ENCODE measurements around the gene APBA2.
"Not testable (repeated sequence)": the region's sequence is repeated elsewhere in the genome, so short reads cannot be mapped to it uniquely, and the experiment has no call there.

Gene APBA2

GRCh38 chr15:28885630-28886430 is at the start of gene APBA2:
APBA2 (plus strand) TSS chr15:28885974; CDS start chr15:29053885, 167,911 bp downstream.
- no peak for TF ChIP-seq CTCF (IDR thresholded peaks at IDR 0.05; ENCODE audit: low read depth, low read length)
- no peak for DNase-seq (ENCODE audit: extremely low read depth, low read depth)

GRCh38 chr15:28840285-28840684 is 45.5 kb upstream of the APBA2 start:
- not testable (repeated sequence) for DNase-seq (ENCODE audit: extremely low read depth, low read depth)

- not testable (repeated sequence) for DNase-seq (ENCODE audit: extremely low read depth, low read depth)
These were observed 43.6 kb upstream of the APBA2 start for GRCh38 chr15:28842210-28842609.

GRCh38 chr15:28843520-28843919 is 42.3 kb upstream of the APBA2 start:
- DNase-seq (ENCODE audit: extremely low read depth, low read depth), result not testable (repeated sequence)

- DNase-seq (ENCODE audit: extremely low read depth, low read depth), result not testable (repeated sequence)
These were observed 41.6 kb upstream of the APBA2 start for GRCh38 chr15:28844147-28844546.

- not testable (repeated sequence) for DNase-seq (ENCODE audit: extremely low read depth, low read depth)
These were observed 38.5 kb upstream of the APBA2 start for GRCh38 chr15:28847247-28847646.

GRCh38 chr15:28847959-28848358 is 37.8 kb upstream of the APBA2 start:
- not testable (repeated sequence) for DNase-seq (ENCODE audit: extremely low read depth, low read depth)

GRCh38 chr15:28848521-28848920 is 37.3 kb upstream of the APBA2 start, which contains the start of gene GOLGA6L7:
GOLGA6L7 (minus strand) TSS chr15:28848644; CDS start chr15:28848549, 95 bp downstream.
- not testable (repeated sequence) for DNase-seq (ENCODE audit: extremely low read depth, low read depth)

GRCh38 chr15:28849271-28849670 is 36.5 kb upstream of the APBA2 start:
- DNase-seq (ENCODE audit: extremely low read depth, low read depth), result not testable (repeated sequence)

- DNase-seq (ENCODE audit: extremely low read depth, low read depth), result not testable (repeated sequence)
These were observed 36.0 kb upstream of the APBA2 start for GRCh38 chr15:28849766-28850165.

GRCh38 chr15:28853654-28854053 is 32.1 kb upstream of the APBA2 start:
- DNase-seq (ENCODE audit: extremely low read depth, low read depth), result not testable (repeated sequence)

- DNase-seq (ENCODE audit: extremely low read depth, low read depth), result not testable (repeated sequence)
These were observed 31.2 kb upstream of the APBA2 start for GRCh38 chr15:28854578-28854977.

- no peak for TF ChIP-seq CTCF (IDR thresholded peaks at IDR 0.05; ENCODE audit: low read depth, low read length)
- no peak for DNase-seq (ENCODE audit: extremely low read depth, low read depth)
These were observed 24.7 kb upstream of the APBA2 start for GRCh38 chr15:28861031-28861534.

- not testable (repeated sequence) for DNase-seq (ENCODE audit: extremely low read depth, low read depth)
These were observed 24.0 kb upstream of the APBA2 start for GRCh38 chr15:28861589-28862293.

Measured in AG09319 (cell line).